ENCODE results near the gene KRTAP5-10. TPM values are rescaled to one million over a fixed set of nuclear protein-coding genes. Genes with fewer than 3 reads are reported as not detected.
"Not testable (repeated sequence)": the region's sequence is repeated elsewhere in the genome, so short reads cannot be mapped to it uniquely, and the experiment has no call there.

The KRTAP5-10 gene
- total and polyA plus RNA-seq, 4 donors = 0.06 to 0.20 TPM; not detected in 2

- Histone ChIP-seq H3K9ac (ENCODE audit: insufficient read depth in 1 of 2, low read length in 2 of 2) (no peak overlapping the region), H3K9me3 (ENCODE audit: control insufficient read depth in 4 of 4, insufficient read depth in 3 of 4, low read length in 3 of 4) (no peaks in the 10 kb centered on the region), H3K4me3 (no peak overlapping the region), H3K36me3 (ENCODE audit: control insufficient read depth in 4 of 4, insufficient read depth in 4 of 4, low read length in 4 of 4) (no peaks in the 10 kb centered on the region), H3K27ac (ENCODE audit: low read depth in 1 of 2, low read length in 1 of 2) (no peak overlapping the region), H3K4me1 (ENCODE audit: control insufficient read depth in 5 of 5, insufficient read depth in 5 of 5, low read length in 5 of 5) (no peaks in the 10 kb centered on the region), H3K27me3 (ENCODE audit: control insufficient read depth in 3 of 3, insufficient read depth in 3 of 3, low read length in 2 of 3) (peaks cover 0 to 5% (median 0%) of the 10 kb centered on the region in 3 donors)
- TF ChIP-seq CTCF (IDR thresholded peaks at IDR 0.05; ENCODE audit: control extremely low read depth, extremely low read depth) = no peak
- 91 to 96% methylated on average over 7 of the region's 7 CpGs for WGBS, 2 donors
- DNase-seq (no peak), ATAC-seq (ENCODE audit: insufficient read depth, low FRiP score) (no peak)
Measured at GRCh38 chr11:71577469-71578004, 12.2 kb downstream of the KRTAP5-10 start.

- H3K4me1 ChIP-seq (ENCODE audit: control insufficient read depth in 5 of 5, insufficient read depth in 5 of 5, low read length in 5 of 5); ATAC-seq (ENCODE audit: insufficient read depth, low FRiP score); DNase-seq; H3K9ac ChIP-seq (ENCODE audit: insufficient read depth in 1 of 2, low read length in 2 of 2); H3K9me3 ChIP-seq (ENCODE audit: control insufficient read depth in 4 of 4, insufficient read depth in 3 of 4, low read length in 3 of 4); H3K4me3 ChIP-seq; H3K27ac ChIP-seq (ENCODE audit: low read depth in 1 of 2, low read length in 1 of 2); H3K27me3 ChIP-seq (ENCODE audit: control insufficient read depth in 3 of 3, insufficient read depth in 3 of 3, low read length in 2 of 3); H3K36me3 ChIP-seq (ENCODE audit: control insufficient read depth in 4 of 4, insufficient read depth in 4 of 4, low read length in 4 of 4): not testable (repeated sequence)
- WGBS, 2 donors = 69 to 72% methylated on average over 7 of the region's 7 CpGs
Measured at GRCh38 chr11:71579513-71579912, 14.2 kb downstream of the KRTAP5-10 start.

DNA sequence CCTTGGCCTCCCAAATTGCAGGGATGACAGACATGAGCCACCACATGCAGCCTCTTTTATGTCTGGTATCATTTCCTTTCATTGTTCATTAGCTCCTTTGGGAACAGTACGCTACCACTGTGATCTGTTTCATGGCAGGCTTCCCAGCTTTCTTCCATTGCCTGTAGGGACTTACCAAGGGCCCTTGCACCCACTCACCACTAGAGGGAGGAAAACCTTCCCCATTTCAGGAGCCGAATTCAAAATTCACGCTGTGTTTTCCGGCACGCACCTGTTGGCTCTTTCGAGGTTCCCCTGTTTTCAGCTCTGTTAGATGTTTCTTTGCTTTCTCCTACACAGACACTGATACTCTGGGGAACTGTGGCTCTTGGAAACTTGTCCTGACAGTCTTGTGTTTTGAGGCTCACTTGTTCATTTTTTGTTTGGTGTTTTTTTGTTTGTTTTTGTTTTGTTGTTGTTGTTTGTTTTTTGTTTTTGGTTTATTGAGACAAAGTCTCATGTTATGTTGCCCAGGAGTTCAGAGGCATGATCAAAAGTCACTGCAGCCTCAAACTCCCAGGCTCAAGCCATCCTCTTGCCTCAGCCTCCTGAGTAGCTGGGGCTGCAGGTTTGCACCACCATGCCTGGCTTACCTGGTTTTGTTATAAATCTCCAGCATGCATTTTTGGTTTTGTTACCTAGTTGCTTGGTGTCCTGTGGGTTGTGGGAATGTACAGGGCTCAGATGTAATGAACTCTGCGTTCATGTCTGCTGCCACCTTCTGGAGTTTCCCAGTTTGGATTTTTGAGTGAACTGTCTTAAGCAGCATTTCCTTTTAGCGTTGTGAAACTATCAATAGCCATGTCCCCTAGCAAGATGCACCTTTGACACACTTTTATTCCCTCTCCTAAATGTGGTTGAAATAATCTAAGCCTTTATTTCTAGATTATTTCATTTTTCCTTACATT, 15.0 kb downstream of the KRTAP5-10 start:
- Histone ChIP-seq H3K36me3 (ENCODE audit: control insufficient read depth in 4 of 4, insufficient read depth in 4 of 4, low read length in 4 of 4) (no peaks in the 10 kb centered on the region), H3K4me3 (no peak overlapping the region), H3K9me3 (ENCODE audit: control insufficient read depth in 4 of 4, insufficient read depth in 3 of 4, low read length in 3 of 4) (no peaks in the 10 kb centered on the region), H3K27me3 (ENCODE audit: control insufficient read depth in 3 of 3, insufficient read depth in 3 of 3, low read length in 2 of 3) (peaks cover 0 to 5% (median 0%) of the 10 kb centered on the region in 3 donors), H3K27ac (ENCODE audit: low read depth in 1 of 2, low read length in 1 of 2) (no peak overlapping the region), H3K4me1 (ENCODE audit: control insufficient read depth in 5 of 5, insufficient read depth in 5 of 5, low read length in 5 of 5) (no peaks in the 10 kb centered on the region), H3K9ac (ENCODE audit: insufficient read depth in 1 of 2, low read length in 2 of 2) (no peak overlapping the region)
- peak; percentile 54 for TF ChIP-seq CTCF (IDR thresholded peaks at IDR 0.05; ENCODE audit: control extremely low read depth, extremely low read depth)
- DNase-seq (peak; percentile 63 to 86 (median 78)), ATAC-seq (ENCODE audit: insufficient read depth, low FRiP score) (peak; percentile 36)
- WGBS, 2 donors = 8 to 10% methylated on average over 8 of the region's 8 CpGs

DNA sequence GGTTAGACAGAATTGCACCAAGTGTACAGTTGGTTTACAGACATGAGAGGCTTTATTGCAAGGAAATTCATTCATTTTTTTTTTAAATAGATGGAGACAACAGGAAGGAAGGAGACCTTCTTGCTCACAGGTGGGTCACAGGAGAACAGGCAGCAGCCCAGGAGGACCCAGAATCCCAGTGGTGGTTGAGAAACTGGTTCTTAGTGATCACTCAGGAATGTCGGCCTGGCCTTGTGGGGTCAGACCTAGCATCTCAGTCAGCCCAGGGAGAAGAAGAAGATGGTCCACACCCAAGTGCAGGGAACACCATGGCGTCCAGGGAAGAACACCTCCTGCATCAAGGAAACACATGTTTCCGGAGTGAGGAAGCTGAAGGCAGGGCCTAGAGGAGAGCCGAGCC, 16.5 kb downstream of the KRTAP5-10 start:
- H3K27ac ChIP-seq (ENCODE audit: low read depth in 1 of 2, low read length in 1 of 2) = no peak overlapping the region
- DNase-seq (no peak), ATAC-seq (ENCODE audit: insufficient read depth, low FRiP score) (no peak)
- no peaks in the 10 kb centered on the region for H3K36me3 ChIP-seq (ENCODE audit: control insufficient read depth in 4 of 4, insufficient read depth in 4 of 4, low read length in 4 of 4)
- H3K9me3 ChIP-seq (ENCODE audit: control insufficient read depth in 4 of 4, insufficient read depth in 3 of 4, low read length in 3 of 4) = no peaks in the 10 kb centered on the region
- no peak for TF ChIP-seq CTCF (IDR thresholded peaks at IDR 0.05; ENCODE audit: control extremely low read depth, extremely low read depth)
- no peaks in the 10 kb centered on the region for H3K4me1 ChIP-seq (ENCODE audit: control insufficient read depth in 5 of 5, insufficient read depth in 5 of 5, low read length in 5 of 5)
- no peak overlapping the region for H3K4me3 ChIP-seq
- 77 to 83% methylated on average over 4 of the region's 4 CpGs for WGBS, 2 donors
- H3K27me3 ChIP-seq (ENCODE audit: control insufficient read depth in 3 of 3, insufficient read depth in 3 of 3, low read length in 2 of 3) = peaks cover 0 to 5% (median 0%) of the 10 kb centered on the region in 3 donors
- H3K9ac ChIP-seq (ENCODE audit: insufficient read depth in 1 of 2, low read length in 2 of 2) = no peak overlapping the region
